Measurements from ENCODE around the gene PRDM5. TPM values are rescaled to one million over a fixed set of nuclear protein-coding genes. Genes with fewer than 3 reads are reported as not detected.

Gene PRDM5
- total and polyA plus RNA-seq, 10 of the 15 experiments (the other 5 are each of a cell fraction or from before 2014, with no cell fraction given), result 0.07 TPM; not detected in 9

GRCh38 chr4:120750152-120750525 lies 172.4 kb downstream of the PRDM5 start:
- intact Hi-C loops (cut with micrococcal nuclease; ENCODE audit: unreplicated experiment), result no loop called here
- no peak for TF ChIP-seq PKNOX1 (IDR thresholded peaks at IDR 0.05)
- H3K79me2 ChIP-seq (ENCODE audit: control insufficient read depth, insufficient read depth, low read length), result no peaks in the 10 kb centered on the region
- H3K36me3 ChIP-seq (ENCODE audit: control insufficient read depth in 2 of 2, insufficient read depth in 2 of 2, low read length in 1 of 2), result no peaks in the 10 kb centered on the region; a peak in 1 of 4 replicates
- DNase-seq (ENCODE audit: low read depth, low spot score), result no peak
- no peaks in the 10 kb centered on the region for H3K27me3 ChIP-seq (replicated peaks in 1 of 2; ENCODE audit: control insufficient read depth in 2 of 2, insufficient read depth in 2 of 2, low read length in 1 of 2)
- H3K9ac ChIP-seq (ENCODE audit: control insufficient read depth, insufficient read depth, low read length), result no peak overlapping the region
- FAIRE-seq, result no peak
- in situ Hi-C loops (cut with MboI), result no loop called here
- RAD21 ChIA-PET (ENCODE audit: unreplicated experiment), result interaction anchor here (1.0 to 1.2 kb wide), 4 partner anchors 15 to 18 kb away, joined by 3 to 4 read pairs (median 4); no protein-coding TSS in a partner anchor
- H3K4me2 ChIP-seq (ENCODE audit: control insufficient read depth, insufficient read depth), result no peak overlapping the region
- H3K27ac ChIP-seq (ENCODE audit: control insufficient read depth, insufficient read depth), result no peak overlapping the region
- peaks cover 4% of the 10 kb centered on the region; the same call in 2 of the 3 replicates for H3K9me3 ChIP-seq (replicated peaks; ENCODE audit: control insufficient read depth, insufficient read depth, low read length)
- WGBS (ENCODE audit: insufficient coverage, insufficient replicate concordance, low lambda C conversion rate, missing lambda C conversion rate), result 82% methylated on average over 5 of the region's 5 CpGs
- H3K4me1 ChIP-seq (ENCODE audit: control insufficient read depth, insufficient read depth, low read length), result peaks cover 11% of the 10 kb centered on the region
- no peak overlapping the region for H2AFZ ChIP-seq (ENCODE audit: control insufficient read depth, low read depth, low read length)
- POLR2A ChIA-PET, result no interaction called here
- no peak overlapping the region for H3K4me3 ChIP-seq
- H4K20me1 ChIP-seq (ENCODE audit: control insufficient read depth, insufficient read depth), result no peaks in the 10 kb centered on the region
- BruUV-seq (replicated peaks), result no TSS peak
- CTCF ChIA-PET, result interaction anchor here (2.1 kb wide), 1 partner anchor 15 kb away, joined by 5 read pairs; no protein-coding TSS in a partner anchor
- SMC1A ChIA-PET (ENCODE audit: uncharacterized antibody, unreplicated experiment), result interaction anchor here (1.1 to 2.6 kb wide), 4 partner anchors 10 to 30 kb away, joined by 3 to 10 read pairs (median 8); no protein-coding TSS in a partner anchor
- no peak; the same call in 2 of the 3 replicates for ATAC-seq

GRCh38 chr4:120749445-120750151 lies 172.9 kb downstream of the PRDM5 start:
- peaks cover 11% of the 10 kb centered on the region for H3K4me1 ChIP-seq (ENCODE audit: control insufficient read depth, insufficient read depth, low read length)
- H3K4me3 ChIP-seq, result no peak overlapping the region
- H4K20me1 ChIP-seq (ENCODE audit: control insufficient read depth, insufficient read depth), result no peaks in the 10 kb centered on the region
- DNase-seq (ENCODE audit: low read depth, low spot score) (peak; percentile 83), ATAC-seq (peak; percentile 96), FAIRE-seq (peak; percentile 73)
- intact Hi-C loops (cut with micrococcal nuclease; ENCODE audit: unreplicated experiment) (no loop called here), in situ Hi-C loops (cut with MboI) (no loop called here)
- ChIA-PET RAD21 (ENCODE audit: unreplicated experiment) (interaction anchor here (1.0 to 1.2 kb wide), 4 partner anchors 14 to 17 kb away, joined by 3 to 4 read pairs (median 4); no protein-coding TSS in a partner anchor), SMC1A (ENCODE audit: uncharacterized antibody, unreplicated experiment) (interaction anchor here (1.1 to 2.6 kb wide), 7 partner anchors 11 to 32 kb away, joined by 3 to 10 read pairs (median 6); no protein-coding TSS in a partner anchor), POLR2A (interaction anchor here (1.4 kb wide), 1 partner anchor 22 kb away, joined by 3 read pairs; no protein-coding TSS in a partner anchor), CTCF (interaction anchor here (0.6 to 2.1 kb wide), 2 partner anchors 16 to 962 kb away, joined by 3 to 5 read pairs; no protein-coding TSS in a partner anchor)
- peak overlapping the region; percentile 30; the same call in 1 of the 2 replicates for H3K27ac ChIP-seq (ENCODE audit: control insufficient read depth, insufficient read depth)
- no TSS peak for BruUV-seq (replicated peaks)
- H3K36me3 ChIP-seq (ENCODE audit: control insufficient read depth in 2 of 2, insufficient read depth in 2 of 2, low read length in 1 of 2), result no peaks in the 10 kb centered on the region; a peak in 1 of 4 replicates
- H3K79me2 ChIP-seq (ENCODE audit: control insufficient read depth, insufficient read depth, low read length), result no peaks in the 10 kb centered on the region
- 0 out of 2 replicates have a peak overlapping the region, but pooled peaks have one; percentile 14 for H2AFZ ChIP-seq (ENCODE audit: control insufficient read depth, low read depth, low read length)
- H3K9ac ChIP-seq (ENCODE audit: control insufficient read depth, insufficient read depth, low read length), result no peak overlapping the region
- 0% methylated on average over 6 of the region's 6 CpGs for WGBS (ENCODE audit: insufficient coverage, insufficient replicate concordance, low lambda C conversion rate, missing lambda C conversion rate)
- H3K9me3 ChIP-seq (replicated peaks; ENCODE audit: control insufficient read depth, insufficient read depth, low read length), result peaks cover 4% of the 10 kb centered on the region; the same call in 2 of the 3 replicates
- H3K4me2 ChIP-seq (ENCODE audit: control insufficient read depth, insufficient read depth), result 0 out of 2 replicates have a peak overlapping the region, but pooled peaks have one; percentile 7
- no peaks in the 10 kb centered on the region for H3K27me3 ChIP-seq (replicated peaks in 1 of 2; ENCODE audit: control insufficient read depth in 2 of 2, insufficient read depth in 2 of 2, low read length in 1 of 2)
- TF ChIP-seq TCF3 (IDR thresholded peaks at IDR 0.05; ENCODE audit: borderline replicate concordance, insufficient read depth, low read depth, low read length) (peak; percentile 100), MEF2B (IDR thresholded peaks at IDR 0.05; ENCODE audit: partially characterized antibody, poor library complexity, severe bottlenecking) (peak; percentile 14), RELB (IDR thresholded peaks at IDR 0.05; ENCODE audit: low read depth) (0 out of 2 replicates have a peak, but pooled peaks have one; percentile 21), RUNX3 (IDR thresholded peaks at IDR 0.05; ENCODE audit: low read length) (peak; percentile 33; the same call in 1 of the 2 replicates), NR2F1 (conservative IDR thresholded peaks at IDR 0.05) (peak; percentile 73), BCLAF1 (IDR thresholded peaks at IDR 0.05) (no peak)
